ENCODE measurements around the gene DPYD.

DPYD gene

DNA sequence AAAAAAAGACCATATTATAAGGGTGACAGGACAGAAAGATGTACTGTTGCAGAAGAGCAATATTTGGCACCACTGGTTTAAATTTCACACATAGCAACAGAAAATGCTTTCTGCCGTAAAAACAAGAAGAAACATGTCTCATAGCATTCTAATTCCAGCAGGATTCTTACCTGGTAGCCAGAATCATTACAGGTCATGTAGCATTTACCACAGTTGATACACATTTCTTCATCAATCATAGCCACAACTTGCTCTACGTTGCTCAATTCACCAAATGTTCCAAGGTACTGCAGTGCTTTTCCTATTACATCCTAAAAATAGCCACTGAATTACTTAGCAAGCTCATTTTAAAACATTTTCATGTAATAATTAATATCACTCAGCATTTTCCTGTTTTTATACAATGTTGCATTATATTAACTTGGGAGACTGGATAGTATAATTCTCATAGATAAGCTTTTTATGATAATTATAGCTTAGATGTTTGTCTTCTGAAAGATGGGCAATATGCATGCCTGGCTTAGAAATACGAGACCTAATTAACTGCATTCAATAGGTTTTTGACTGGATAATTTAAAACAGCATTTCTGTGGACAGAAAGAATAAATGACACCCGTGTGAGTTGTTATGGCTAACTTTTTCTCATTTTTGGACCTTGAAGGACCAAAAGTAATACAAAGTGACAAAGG is 838.5 kb downstream of the DPYD start:
- no peaks in the 10 kb centered on the region for H3K9me3 Mint-ChIP-seq
- DNase-seq (no peak), ATAC-seq (replicated peaks) (no peak)
- peak overlapping the region in 1 of 2 donors; percentile 79 for H3K27ac Mint-ChIP-seq
- H3K4me1 Mint-ChIP-seq (ENCODE audit: low read depth in 2 of 2): no peaks in the 10 kb centered on the region
- peaks cover 16% of the 10 kb centered on the region for H3K36me3 Mint-ChIP-seq (ENCODE audit: insufficient read depth)
- H3K27me3 Mint-ChIP-seq: no peaks in the 10 kb centered on the region
- H3K4me3 Mint-ChIP-seq: no peak overlapping the region

- Mint-ChIP-seq H3K27ac (no peak overlapping the region), H3K27me3 (no peaks in the 10 kb centered on the region), H3K4me1 (ENCODE audit: low read depth in 2 of 2) (no peaks in the 10 kb centered on the region), H3K9me3 (no peaks in the 10 kb centered on the region), H3K36me3 (ENCODE audit: insufficient read depth) (peaks cover 16% of the 10 kb centered on the region), H3K4me3 (no peak overlapping the region)
- DNase-seq (no peak), ATAC-seq (replicated peaks) (no peak)
These were observed 842.0 kb downstream of the DPYD start for GRCh38 chr1:97078872-97079271.

GRCh38 chr1:97077221-97077620 is 843.6 kb downstream of the DPYD start:
- ATAC-seq (replicated peaks) (no peak), DNase-seq (no peak)
- Mint-ChIP-seq H3K27ac (no peak overlapping the region), H3K9me3 (no peaks in the 10 kb centered on the region), H3K4me1 (ENCODE audit: low read depth in 2 of 2) (no peaks in the 10 kb centered on the region), H3K27me3 (no peaks in the 10 kb centered on the region), H3K36me3 (ENCODE audit: insufficient read depth) (peaks cover 13% of the 10 kb centered on the region), H3K4me3 (no peak overlapping the region)

DNA sequence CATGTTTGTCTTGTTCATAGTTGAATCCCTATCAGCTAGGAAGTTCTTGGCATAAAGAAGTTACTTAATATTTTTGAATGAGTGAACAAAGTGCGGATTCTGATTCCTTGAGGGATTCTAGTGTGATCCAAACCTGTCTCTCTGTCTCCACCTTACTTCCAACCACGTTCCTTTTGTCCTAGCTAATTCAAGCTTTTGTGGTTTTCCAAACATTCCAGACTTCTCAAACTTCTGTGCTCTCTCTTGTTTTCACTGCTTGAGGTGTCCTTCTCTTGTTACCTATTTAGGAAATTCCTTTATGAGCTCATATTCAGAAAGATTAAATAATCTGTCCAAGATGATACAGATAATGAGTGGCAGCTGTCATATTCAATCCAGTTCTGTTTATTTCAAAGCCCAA is 846.1 kb downstream of the DPYD start:
- DNase-seq: no peak
- H3K27me3 Mint-ChIP-seq: no peaks in the 10 kb centered on the region
- no peaks in the 10 kb centered on the region for H3K4me1 Mint-ChIP-seq (ENCODE audit: low read depth in 2 of 2)
- no peak for ATAC-seq (replicated peaks)
- H3K9me3 Mint-ChIP-seq: no peaks in the 10 kb centered on the region
- H3K4me3 Mint-ChIP-seq: no peak overlapping the region
- no peak overlapping the region for H3K27ac Mint-ChIP-seq
- peaks cover under 1% of the 10 kb centered on the region for H3K36me3 Mint-ChIP-seq (ENCODE audit: insufficient read depth)

- DNase-seq: no peak
These were observed 846.9 kb downstream of the DPYD start for GRCh38 chr1:97073936-97074335.

DNA sequence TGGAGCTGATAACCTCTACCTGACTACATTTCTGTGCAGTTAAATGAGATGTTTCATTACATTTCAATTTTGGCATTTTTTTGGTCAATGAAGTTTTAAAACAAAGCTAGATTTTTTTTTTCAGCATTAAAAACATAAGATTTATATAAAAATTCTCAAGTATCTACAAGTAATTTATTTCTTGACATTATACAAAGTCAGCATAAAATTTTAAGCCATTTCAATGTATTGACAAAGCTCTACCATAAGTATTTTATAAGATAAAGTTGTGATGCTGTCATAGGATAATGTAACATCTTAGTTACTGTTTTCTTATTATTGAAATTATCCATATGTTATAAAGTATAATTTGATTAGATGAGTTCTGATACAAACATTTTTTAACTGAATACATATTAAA is 847.7 kb downstream of the DPYD start:
- no peak for ATAC-seq (replicated peaks)
- Mint-ChIP-seq H3K4me3 (no peak overlapping the region), H3K27me3 (no peaks in the 10 kb centered on the region), H3K4me1 (ENCODE audit: low read depth in 2 of 2) (no peaks in the 10 kb centered on the region), H3K27ac (no peak overlapping the region), H3K36me3 (ENCODE audit: insufficient read depth) (no peaks in the 10 kb centered on the region), H3K9me3 (no peaks in the 10 kb centered on the region)
- no peak for DNase-seq

More at GRCh38 chr1:97073936-97074335, 846.9 kb downstream of the DPYD start:
- no peaks in the 10 kb centered on the region for H3K36me3 Mint-ChIP-seq (ENCODE audit: insufficient read depth)
- no peaks in the 10 kb centered on the region for H3K4me1 Mint-ChIP-seq (ENCODE audit: low read depth in 2 of 2)
- ATAC-seq (replicated peaks): no peak
- H3K4me3 Mint-ChIP-seq: no peak overlapping the region
- H3K27me3 Mint-ChIP-seq: no peaks in the 10 kb centered on the region
- no peak overlapping the region for H3K27ac Mint-ChIP-seq
- H3K9me3 Mint-ChIP-seq: no peaks in the 10 kb centered on the region

DNA sequence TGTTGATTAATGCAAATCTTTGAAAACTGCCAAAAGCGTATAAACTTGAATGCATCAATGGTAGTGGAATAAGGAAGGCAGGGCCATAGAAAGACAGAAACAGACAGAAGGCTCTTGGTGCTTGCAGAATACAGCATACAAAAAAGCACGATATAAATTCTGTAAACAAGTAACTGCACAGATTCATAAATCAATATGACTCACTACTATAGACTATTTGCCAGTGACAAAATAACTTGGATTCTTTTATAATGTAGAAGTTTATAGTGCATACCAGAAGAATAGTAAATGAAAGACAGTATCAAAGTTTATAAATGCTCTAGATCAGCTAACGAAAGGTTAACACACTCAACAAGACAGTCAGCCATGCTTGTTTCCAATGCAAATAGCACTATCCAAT is 849.7 kb downstream of the DPYD start:
- no peak for ATAC-seq (replicated peaks)

DNA sequence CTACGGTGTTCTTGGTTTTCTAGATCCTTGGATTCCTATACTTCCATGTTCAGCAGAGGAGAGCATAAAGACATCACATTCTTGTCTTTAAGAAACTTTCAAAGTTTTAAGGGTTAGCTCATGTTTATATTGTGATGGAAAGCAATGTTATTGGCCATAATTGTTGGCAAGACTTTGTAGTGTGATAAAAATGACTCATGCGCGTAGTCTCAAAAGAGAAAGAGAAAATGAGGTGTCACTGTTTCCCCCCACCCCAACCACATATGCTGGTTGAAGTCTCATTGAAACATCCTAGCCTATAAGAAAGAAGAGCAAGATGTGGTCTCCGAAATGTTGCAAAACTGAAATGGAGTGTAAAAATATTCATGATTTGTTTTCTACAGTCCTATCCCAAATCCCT is 850.5 kb downstream of the DPYD start:
- Mint-ChIP-seq H3K4me3 (no peak overlapping the region), H3K27me3 (no peaks in the 10 kb centered on the region), H3K4me1 (ENCODE audit: low read depth in 2 of 2) (no peaks in the 10 kb centered on the region), H3K9me3 (peaks cover 0 to 9% of the 10 kb centered on the region in 2 donors), H3K27ac (no peak overlapping the region), H3K36me3 (ENCODE audit: insufficient read depth) (peaks cover 3% of the 10 kb centered on the region)
- DNase-seq (no peak), ATAC-seq (replicated peaks) (no peak)

More for the DNA sequence above, 849.7 kb downstream of the DPYD start:
- no peak overlapping the region for H3K27ac Mint-ChIP-seq
- no peaks in the 10 kb centered on the region for H3K27me3 Mint-ChIP-seq
- no peaks in the 10 kb centered on the region for H3K4me1 Mint-ChIP-seq (ENCODE audit: low read depth in 2 of 2)
- peaks cover 0 to 9% of the 10 kb centered on the region in 2 donors for H3K9me3 Mint-ChIP-seq
- DNase-seq: no peak
- no peak overlapping the region for H3K4me3 Mint-ChIP-seq
- peaks cover 3% of the 10 kb centered on the region for H3K36me3 Mint-ChIP-seq (ENCODE audit: insufficient read depth)

GRCh38 chr1:97069312-97069711 is 851.5 kb downstream of the DPYD start:
- Mint-ChIP-seq H3K4me1 (ENCODE audit: low read depth in 2 of 2) (no peaks in the 10 kb centered on the region), H3K27ac (no peak overlapping the region), H3K9me3 (peaks cover 0 to 9% of the 10 kb centered on the region in 2 donors), H3K27me3 (no peaks in the 10 kb centered on the region), H3K36me3 (ENCODE audit: insufficient read depth) (peaks cover 3% of the 10 kb centered on the region), H3K4me3 (no peak overlapping the region)
- DNase-seq: no peak
- ATAC-seq (replicated peaks): no peak

- no peak for ATAC-seq (replicated peaks)
- Mint-ChIP-seq H3K4me3 (no peak overlapping the region), H3K27me3 (no peaks in the 10 kb centered on the region), H3K27ac (no peak overlapping the region), H3K9me3 (peaks cover 0 to 9% of the 10 kb centered on the region in 2 donors), H3K4me1 (ENCODE audit: low read depth in 2 of 2) (no peaks in the 10 kb centered on the region), H3K36me3 (ENCODE audit: insufficient read depth) (peaks cover 3% of the 10 kb centered on the region)
- DNase-seq: no peak
These were observed 854.0 kb downstream of the DPYD start for GRCh38 chr1:97066860-97067259.

DNA sequence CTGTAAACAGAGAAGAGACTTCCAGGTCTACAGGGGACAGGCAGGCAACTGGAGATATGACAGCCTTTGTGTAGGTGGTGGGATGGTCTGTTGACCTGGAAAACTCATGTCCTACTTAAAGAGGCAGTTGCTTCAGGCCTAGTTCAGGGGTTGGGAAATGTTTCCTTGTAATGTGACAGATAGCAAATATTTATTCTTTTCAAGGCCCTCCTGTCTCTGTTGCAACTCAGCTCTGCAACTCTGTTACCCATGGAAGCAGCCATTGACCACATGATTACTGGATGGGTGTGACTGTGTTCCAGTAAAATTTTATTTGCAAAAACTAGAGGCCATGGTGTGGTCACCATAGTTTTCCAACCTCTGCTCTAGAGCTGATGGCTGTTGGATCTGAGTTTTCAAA is 857.3 kb downstream of the DPYD start:
- no peaks in the 10 kb centered on the region for H3K4me1 Mint-ChIP-seq (ENCODE audit: low read depth in 2 of 2)
- H3K27ac Mint-ChIP-seq: no peak overlapping the region
- H3K9me3 Mint-ChIP-seq: peaks cover 0 to 9% of the 10 kb centered on the region in 2 donors
- DNase-seq (no peak), ATAC-seq (replicated peaks) (no peak)
- H3K4me3 Mint-ChIP-seq: no peak overlapping the region
- H3K36me3 Mint-ChIP-seq (ENCODE audit: insufficient read depth): peaks cover 3% of the 10 kb centered on the region
- peaks cover 0 to 10% of the 10 kb centered on the region in 2 donors for H3K27me3 Mint-ChIP-seq

DNA sequence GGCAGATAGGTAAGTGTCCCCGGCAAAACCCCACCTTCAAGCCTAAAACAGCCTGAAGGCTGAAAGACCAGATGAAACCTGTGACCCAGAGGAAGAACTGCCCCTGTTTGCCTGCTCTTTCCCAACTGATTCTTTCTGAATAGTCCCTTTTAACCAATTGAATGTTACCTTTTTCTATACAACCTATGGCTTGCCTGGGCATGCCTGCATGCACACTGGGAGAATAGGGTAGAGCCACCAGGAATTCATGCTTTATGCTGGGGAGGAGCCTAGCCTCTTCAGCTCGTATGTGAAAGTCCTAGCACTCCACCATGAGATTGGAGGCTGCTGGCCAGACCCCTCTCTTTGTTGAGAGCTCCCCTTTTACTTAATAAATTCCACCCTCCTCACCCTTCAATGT is 859.2 kb downstream of the DPYD start:
- Mint-ChIP-seq H3K36me3 (ENCODE audit: insufficient read depth) (peaks cover 1% of the 10 kb centered on the region), H3K9me3 (peaks cover 0 to 3% of the 10 kb centered on the region in 2 donors), H3K27me3 (peaks cover 0 to 10% of the 10 kb centered on the region in 2 donors), H3K27ac (no peak overlapping the region), H3K4me1 (ENCODE audit: low read depth in 2 of 2) (no peaks in the 10 kb centered on the region), H3K4me3 (no peak overlapping the region)
- DNase-seq (no peak), ATAC-seq (replicated peaks) (no peak)

- no peaks in the 10 kb centered on the region for H3K4me1 Mint-ChIP-seq (ENCODE audit: low read depth in 2 of 2)
- H3K36me3 Mint-ChIP-seq (ENCODE audit: insufficient read depth): no peaks in the 10 kb centered on the region
- H3K4me3 Mint-ChIP-seq: no peak overlapping the region
- no peak overlapping the region for H3K27ac Mint-ChIP-seq
- peaks cover 5 to 10% of the 10 kb centered on the region in 2 donors for H3K27me3 Mint-ChIP-seq
- DNase-seq (no peak), ATAC-seq (replicated peaks) (no peak)
- H3K9me3 Mint-ChIP-seq: peaks cover 0 to 7% of the 10 kb centered on the region in 2 donors
These were observed 864.4 kb downstream of the DPYD start for GRCh38 chr1:97056386-97056785.

GRCh38 chr1:97053268-97053667 is 867.6 kb downstream of the DPYD start:
- ATAC-seq (replicated peaks) (no peak), DNase-seq (no peak)
- H3K36me3 Mint-ChIP-seq (ENCODE audit: insufficient read depth): no peaks in the 10 kb centered on the region
- H3K27me3 Mint-ChIP-seq: peaks cover 0 to 20% of the 10 kb centered on the region in 2 donors
- H3K4me3 Mint-ChIP-seq: no peak overlapping the region
- H3K27ac Mint-ChIP-seq: no peak overlapping the region
- H3K9me3 Mint-ChIP-seq: peaks cover 0 to 7% of the 10 kb centered on the region in 2 donors
- H3K4me1 Mint-ChIP-seq (ENCODE audit: low read depth in 2 of 2): peaks cover 0 to 3% of the 10 kb centered on the region in 2 donors
